ENCODE results near the gene EFHC1.
A peak's percentile ranks its signal among the peaks of the same experiment; 100 is the strongest.

EFHC1 gene

DNA sequence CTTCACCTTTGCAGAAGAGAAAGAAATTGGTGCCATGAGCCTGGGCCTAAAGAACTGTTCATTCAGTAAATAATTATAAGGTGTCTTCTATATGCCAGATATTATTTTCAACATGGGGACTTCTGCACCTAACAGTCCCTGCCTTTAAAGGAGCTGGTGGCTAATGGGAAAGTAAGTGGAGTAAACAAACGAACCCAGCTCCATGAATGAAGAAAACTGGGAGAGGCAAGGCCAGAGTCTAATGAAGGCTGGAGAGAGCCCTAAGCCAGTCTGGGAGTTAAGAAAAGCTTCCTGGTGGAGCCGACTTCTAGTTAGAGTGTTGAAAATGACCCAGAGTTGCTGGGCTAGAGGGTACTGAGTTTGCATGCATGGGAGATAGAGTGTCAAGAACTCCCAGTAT is 24.2 kb upstream of the EFHC1 start:
- Histone ChIP-seq H3K27ac (ENCODE audit: insufficient read depth in 1 of 2, low read depth in 1 of 2, low read length in 2 of 2, poor library complexity in 1 of 2, severe bottlenecking in 2 of 2) (no peak overlapping the region), H3K36me3 (ENCODE audit: control insufficient read depth in 4 of 4, insufficient read depth in 4 of 4, low read length in 3 of 4) (no peaks in the 10 kb centered on the region), H3K4me1 (ENCODE audit: control extremely low read depth in 1 of 4, control insufficient read depth in 4 of 4, insufficient read depth in 4 of 4, low read length in 3 of 4) (peaks cover 14 to 46% (median 39%) of the 10 kb centered on the region in 4 experiments), H3K4me3 (ENCODE audit: control insufficient read depth in 1 of 7, extremely low read depth in 1 of 7, insufficient read depth in 4 of 7, low read depth in 2 of 7, low read length in 6 of 7) (no peak overlapping the region), H3K9me3 (ENCODE audit: control extremely low read depth in 1 of 5, control insufficient read depth in 4 of 5, insufficient read depth in 2 of 5, low read depth in 1 of 5, low read length in 4 of 5) (no peaks in the 10 kb centered on the region), H3K27me3 (replicated peaks in 2 of 5; ENCODE audit: control insufficient read depth in 4 of 5, insufficient read depth in 5 of 5, low read length in 4 of 5) (no peaks in the 10 kb centered on the region)
- 83% methylated on average over 2 of the region's 2 CpGs for WGBS (ENCODE audit: insufficient coverage)
- ChIA-PET CTCF (interaction anchor here (0.6 to 3.9 kb wide), 4 partner anchors 15 to 232 kb away, joined by 3 to 35 read pairs (median 8); partner anchors contain the start of gene MCM3), POLR2A (no interaction called here)
- no peak for DNase-seq

GRCh38 chr6:52399511-52400312 is 20.4 kb upstream of the EFHC1 start:
- H3K36me3 ChIP-seq (ENCODE audit: control insufficient read depth in 4 of 4, insufficient read depth in 4 of 4, low read length in 3 of 4) = peaks cover 6 to 20% (median 13%) of the 10 kb centered on the region in 4 experiments
- 0% methylated on average over 2 of the region's 3 CpGs for WGBS (ENCODE audit: insufficient coverage)
- H3K27me3 ChIP-seq (replicated peaks in 2 of 5; ENCODE audit: control insufficient read depth in 4 of 5, insufficient read depth in 5 of 5, low read length in 4 of 5) = no peaks in the 10 kb centered on the region
- H3K9me3 ChIP-seq (ENCODE audit: control extremely low read depth in 1 of 5, control insufficient read depth in 4 of 5, insufficient read depth in 2 of 5, low read depth in 1 of 5, low read length in 4 of 5) = no peaks in the 10 kb centered on the region
- H3K27ac ChIP-seq (ENCODE audit: insufficient read depth in 1 of 2, low read depth in 1 of 2, low read length in 2 of 2, poor library complexity in 1 of 2, severe bottlenecking in 2 of 2) = no peak overlapping the region
- no peak overlapping the region for H3K4me3 ChIP-seq (ENCODE audit: control insufficient read depth in 1 of 7, extremely low read depth in 1 of 7, insufficient read depth in 4 of 7, low read depth in 2 of 7, low read length in 6 of 7)
- CTCF ChIA-PET = interaction anchor here (0.7 to 9.4 kb wide), 19 partner anchors 8 to 263 kb away, joined by 3 to 131 read pairs (median 4); partner anchors contain the start of genes EFHC1, MCM3 and PAQR8
- POLR2A ChIA-PET = interaction anchor here (0.6 to 0.8 kb wide), 2 partner anchors 38 to 231 kb away, joined by 3 read pairs; partner anchors contain the start of gene PAQR8
- peaks cover 14 to 34% (median 31%) of the 10 kb centered on the region in 4 experiments for H3K4me1 ChIP-seq (ENCODE audit: control extremely low read depth in 1 of 4, control insufficient read depth in 4 of 4, insufficient read depth in 4 of 4, low read length in 3 of 4)
- peak; percentile 48 to 60 (median 54) for DNase-seq

DNA sequence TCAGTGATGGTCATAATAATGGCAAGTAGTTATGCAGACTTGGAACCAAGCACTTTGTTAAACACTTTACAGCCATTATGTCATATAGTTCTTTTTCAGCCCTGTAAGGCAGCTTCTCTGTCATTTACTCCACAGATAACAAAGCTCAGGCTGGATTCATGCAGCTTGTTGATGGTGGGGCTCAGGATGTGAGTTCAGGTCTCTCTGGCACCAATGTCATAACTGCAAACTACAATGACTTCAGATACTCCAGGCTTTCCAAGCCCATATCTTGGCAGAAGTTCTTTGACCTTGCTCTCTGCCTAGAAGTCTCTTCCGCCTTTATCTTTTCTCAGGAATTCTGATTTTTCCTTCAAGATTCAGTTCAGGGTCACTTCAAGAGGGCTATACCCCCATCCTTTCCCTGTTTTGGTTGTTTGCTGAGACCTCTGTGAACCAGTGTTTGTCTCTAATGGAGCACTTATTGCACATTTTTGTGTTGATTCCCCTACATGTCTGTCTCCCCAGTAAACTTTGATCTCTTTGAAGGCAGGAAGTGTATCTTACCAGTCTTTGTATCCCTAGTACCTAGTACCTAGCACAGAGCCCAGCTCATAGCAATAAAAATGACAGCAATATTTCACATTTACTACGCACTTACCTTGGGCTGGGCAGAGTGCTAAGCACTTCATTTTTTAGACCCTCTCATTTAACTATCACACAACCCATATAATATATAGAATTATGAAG is 19.7 kb upstream of the EFHC1 start:
- WGBS (ENCODE audit: insufficient coverage) = 100% methylated on average over 1 of the region's 2 CpGs
- no peaks in the 10 kb centered on the region for H3K9me3 ChIP-seq (ENCODE audit: control extremely low read depth in 1 of 5, control insufficient read depth in 4 of 5, insufficient read depth in 2 of 5, low read depth in 1 of 5, low read length in 4 of 5)
- no peak overlapping the region for H3K4me3 ChIP-seq (ENCODE audit: control insufficient read depth in 1 of 7, extremely low read depth in 1 of 7, insufficient read depth in 4 of 7, low read depth in 2 of 7, low read length in 6 of 7)
- CTCF ChIA-PET = interaction anchor here (0.7 to 9.4 kb wide), 19 partner anchors 11 to 262 kb away, joined by 3 to 131 read pairs (median 5); partner anchors contain the start of genes EFHC1, MCM3 and PAQR8
- DNase-seq = no peak
- H3K4me1 ChIP-seq (ENCODE audit: control extremely low read depth in 1 of 4, control insufficient read depth in 4 of 4, insufficient read depth in 4 of 4, low read length in 3 of 4) = peaks cover 14 to 34% (median 31%) of the 10 kb centered on the region in 4 experiments
- H3K36me3 ChIP-seq (ENCODE audit: control insufficient read depth in 4 of 4, insufficient read depth in 4 of 4, low read length in 3 of 4) = peaks cover 6 to 27% (median 13%) of the 10 kb centered on the region in 4 experiments
- POLR2A ChIA-PET = interaction anchor here (0.8 kb wide), 1 partner anchor 39 kb away, joined by 3 read pairs; the partner anchor contains the start of gene PAQR8
- no peaks in the 10 kb centered on the region for H3K27me3 ChIP-seq (replicated peaks in 2 of 5; ENCODE audit: control insufficient read depth in 4 of 5, insufficient read depth in 5 of 5, low read length in 4 of 5)
- no peak overlapping the region for H3K27ac ChIP-seq (ENCODE audit: insufficient read depth in 1 of 2, low read depth in 1 of 2, low read length in 2 of 2, poor library complexity in 1 of 2, severe bottlenecking in 2 of 2)

- ChIA-PET CTCF (interaction anchor here (1.3 to 9.4 kb wide), 6 partner anchors 14 to 260 kb away, joined by 3 to 131 read pairs (median 40); partner anchors contain the start of genes EFHC1 and MCM3), POLR2A (interaction anchor here (0.6 kb wide), 1 partner anchor 18 kb away, joined by 3 read pairs; no protein-coding TSS in a partner anchor)
- Histone ChIP-seq H3K27me3 (replicated peaks in 2 of 5; ENCODE audit: control insufficient read depth in 4 of 5, insufficient read depth in 5 of 5, low read length in 4 of 5) (no peaks in the 10 kb centered on the region), H3K9me3 (ENCODE audit: control extremely low read depth in 1 of 5, control insufficient read depth in 4 of 5, insufficient read depth in 2 of 5, low read depth in 1 of 5, low read length in 4 of 5) (no peaks in the 10 kb centered on the region), H3K4me3 (ENCODE audit: control insufficient read depth in 1 of 7, extremely low read depth in 1 of 7, insufficient read depth in 4 of 7, low read depth in 2 of 7, low read length in 6 of 7) (no peak overlapping the region), H3K4me1 (ENCODE audit: control extremely low read depth in 1 of 4, control insufficient read depth in 4 of 4, insufficient read depth in 4 of 4, low read length in 3 of 4) (peaks cover 7 to 19% (median 14%) of the 10 kb centered on the region in 4 experiments), H3K27ac (ENCODE audit: insufficient read depth in 1 of 2, low read depth in 1 of 2, low read length in 2 of 2, poor library complexity in 1 of 2, severe bottlenecking in 2 of 2) (no peak overlapping the region), H3K36me3 (ENCODE audit: control insufficient read depth in 4 of 4, insufficient read depth in 4 of 4, low read length in 3 of 4) (peaks cover 6 to 27% (median 13%) of the 10 kb centered on the region in 4 experiments)
- 97% methylated on average over 21 of the region's 26 CpGs for WGBS (ENCODE audit: insufficient coverage)
- no peak for DNase-seq
These were observed 17.1 kb upstream of the EFHC1 start for GRCh38 chr6:52403086-52403485.

DNA sequence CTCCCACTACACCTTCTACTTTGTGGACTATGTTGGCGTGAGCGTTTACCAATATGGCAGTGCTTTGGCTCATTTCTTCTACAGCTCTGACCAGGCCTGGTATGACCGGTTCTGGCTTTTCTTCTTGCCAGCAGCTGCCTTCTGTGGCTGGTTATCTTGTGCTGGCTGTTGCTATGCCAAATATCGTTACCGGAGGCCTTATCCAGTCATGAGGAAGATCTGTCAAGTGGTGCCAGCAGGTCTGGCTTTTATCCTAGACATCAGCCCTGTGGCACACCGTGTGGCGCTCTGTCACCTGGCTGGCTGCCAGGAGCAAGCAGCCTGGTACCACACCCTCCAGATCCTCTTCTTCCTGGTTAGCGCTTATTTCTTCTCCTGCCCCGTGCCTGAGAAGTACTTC is 16.5 kb upstream of the EFHC1 start:
- peak in 2 of 3 donors; percentile 35 to 54 for DNase-seq
- no peaks in the 10 kb centered on the region for H3K27me3 ChIP-seq (replicated peaks in 2 of 5; ENCODE audit: control insufficient read depth in 4 of 5, insufficient read depth in 5 of 5, low read length in 4 of 5)
- no peaks in the 10 kb centered on the region for H3K9me3 ChIP-seq (ENCODE audit: control extremely low read depth in 1 of 5, control insufficient read depth in 4 of 5, insufficient read depth in 2 of 5, low read depth in 1 of 5, low read length in 4 of 5)
- ChIA-PET POLR2A (interaction anchor here (0.5 kb wide), 1 partner anchor 160 kb away, joined by 8 read pairs; no protein-coding TSS in a partner anchor), CTCF (interaction anchor here (1.0 to 9.4 kb wide), 10 partner anchors 13 to 259 kb away, joined by 3 to 131 read pairs (median 4); partner anchors contain the start of genes EFHC1, MCM3 and PAQR8)
- peaks cover 7 to 14% (median 9%) of the 10 kb centered on the region in 4 experiments for H3K4me1 ChIP-seq (ENCODE audit: control extremely low read depth in 1 of 4, control insufficient read depth in 4 of 4, insufficient read depth in 4 of 4, low read length in 3 of 4)
- WGBS (ENCODE audit: insufficient coverage) = 84% methylated on average over 9 of the region's 9 CpGs
- peaks cover 6 to 27% (median 13%) of the 10 kb centered on the region in 4 experiments for H3K36me3 ChIP-seq (ENCODE audit: control insufficient read depth in 4 of 4, insufficient read depth in 4 of 4, low read length in 3 of 4)
- no peak overlapping the region for H3K27ac ChIP-seq (ENCODE audit: insufficient read depth in 1 of 2, low read depth in 1 of 2, low read length in 2 of 2, poor library complexity in 1 of 2, severe bottlenecking in 2 of 2)
- H3K4me3 ChIP-seq (ENCODE audit: control insufficient read depth in 1 of 7, extremely low read depth in 1 of 7, insufficient read depth in 4 of 7, low read depth in 2 of 7, low read length in 6 of 7) = no peak overlapping the region

GRCh38 chr6:52405243-52405642 is 14.9 kb upstream of the EFHC1 start:
- ChIA-PET POLR2A (no interaction called here), CTCF (interaction anchor here (0.8 to 9.4 kb wide), 7 partner anchors 11 to 256 kb away, joined by 3 to 131 read pairs (median 44); partner anchors contain the start of genes EFHC1 and MCM3)
- Histone ChIP-seq H3K4me3 (ENCODE audit: control insufficient read depth in 1 of 7, extremely low read depth in 1 of 7, insufficient read depth in 4 of 7, low read depth in 2 of 7, low read length in 6 of 7) (no peak overlapping the region), H3K36me3 (ENCODE audit: control insufficient read depth in 4 of 4, insufficient read depth in 4 of 4, low read length in 3 of 4) (peaks cover 6 to 27% (median 13%) of the 10 kb centered on the region in 4 experiments), H3K27ac (ENCODE audit: insufficient read depth in 1 of 2, low read depth in 1 of 2, low read length in 2 of 2, poor library complexity in 1 of 2, severe bottlenecking in 2 of 2) (no peak overlapping the region), H3K4me1 (ENCODE audit: control extremely low read depth in 1 of 4, control insufficient read depth in 4 of 4, insufficient read depth in 4 of 4, low read length in 3 of 4) (no peaks in the 10 kb centered on the region), H3K9me3 (ENCODE audit: control extremely low read depth in 1 of 5, control insufficient read depth in 4 of 5, insufficient read depth in 2 of 5, low read depth in 1 of 5, low read length in 4 of 5) (no peaks in the 10 kb centered on the region), H3K27me3 (replicated peaks in 2 of 5; ENCODE audit: control insufficient read depth in 4 of 5, insufficient read depth in 5 of 5, low read length in 4 of 5) (no peaks in the 10 kb centered on the region)
- no peak for DNase-seq
- no CpG with 5 or more reads among the region's 1 CpG for WGBS (ENCODE audit: insufficient coverage)
